Upper lobe of left lung (tissue), 6 donors: ENCODE results near the gene TSPYL1. TPM values are rescaled to one million over a fixed set of nuclear protein-coding genes. Genes with fewer than 3 reads are reported as not detected.

Source experiments
- ATAC-seq, 2 donors: fragments of 200-7000 bp; cut with Tn5 transposase; one replicate each; pipeline ENCODE4 v1.9.1; 2022; ENCODE audit warnings: mild to moderate bottlenecking in 2 of 2, moderate library complexity in 2 of 2; ENCODE audit not compliant: low FRiP score in 2 of 2
- DNase-seq, 2 donors: peaks; one replicate each; pipeline ENCODE4 v3.0.0-alpha.2; 2019 to 2020
- H3K27ac ChIP-seq, 4 donors: fragments of 200-600 bp; sonication (generic); one replicate each; pipeline ENCODE4 v1.5.1; 2016 to 2019
- H3K27me3 ChIP-seq, 4 donors: fragments of 200-600 bp; sonication (generic); one replicate each; pipeline ENCODE4 v1.5.1; 2017 to 2019
- H3K36me3 ChIP-seq, 4 donors: fragments of 200-600 bp; sonication (generic); one replicate each; pipeline ENCODE4 v1.5.1; 2016 to 2019
- H3K4me1 ChIP-seq, 4 donors: fragments of 200-600 bp; sonication (generic); one replicate each; pipeline ENCODE4 v1.5.1; 2018 to 2019
- H3K4me3 ChIP-seq, 4 donors: fragments of 200-600 bp; sonication (generic); one replicate each; pipeline ENCODE4 v1.5.1; 2017 to 2019; ENCODE audit warnings: mild to moderate bottlenecking in 2 of 4, moderate library complexity in 1 of 4
- H3K9me3 ChIP-seq, 4 donors: fragments of 200-600 bp; sonication (generic); one replicate each; pipeline ENCODE4 v1.5.1; 2018 to 2019
- EP300 ChIP-seq, 4 donors: sonication (generic); formaldehyde crosslinking; IDR thresholded peaks; one replicate each; pipeline ENCODE4 v1.5.1; 2017; ENCODE audit warnings: antibody characterized with exemption in 4 of 4, control low read depth in 2 of 4
- POLR2A ChIP-seq, 4 donors: fragments of 450-650 bp; IDR thresholded peaks; one replicate each; pipeline ENCODE4 v1.5.1; 2016 to 2017; ENCODE audit warnings: antibody characterized with exemption in 4 of 4, mild to moderate bottlenecking in 2 of 4
- POLR2AphosphoS5 ChIP-seq, 2 donors: sonication (generic); formaldehyde crosslinking; IDR thresholded peaks; one replicate each; pipeline ENCODE4 v1.5.1; 2017; ENCODE audit warnings: antibody characterized with exemption in 2 of 2
- WGBS, 2 donors: methylation state at CpG; one replicate each; pipeline ENCODE4 v1.1.5; 2017 to 2018; 5-methylcytosine and 5-hydroxymethylcytosine counted together
- total RNA-seq, 6 donors: library from RNA; depleted of rRNA in 4 of 6; stranded (reverse); fragments of >200 nt in 4 of 6; gene quantifications; one replicate each; pipeline versions ENCODE4 v1.1.0 to v1.2.1, GENCODE V29; 2016 to 2021
- TF ChIP-seq, protein P1 (sequence below), 6 experiments: fragments of 450-650 bp in 4 of 6; fragments of 200-600 bp in 2 of 6; sonication (generic) in 2 of 6; IDR thresholded peaks; one replicate each; pipeline ENCODE4 v1.5.1; 2016 to 2019; ENCODE audit warnings: antibody characterized with exemption in 6 of 6
- donor health status: DM: no; HTN: no; CAD: no; lungs with moderate emphysema.
- donor health status: DM: no; HTN: yes; CAD: no; lungs with severe emphysema.

The TSPYL1 gene
- total RNA-seq, 6 donors from 2014 or later, result 33.5 to 83.6 (median 64.9) TPM

DNA sequence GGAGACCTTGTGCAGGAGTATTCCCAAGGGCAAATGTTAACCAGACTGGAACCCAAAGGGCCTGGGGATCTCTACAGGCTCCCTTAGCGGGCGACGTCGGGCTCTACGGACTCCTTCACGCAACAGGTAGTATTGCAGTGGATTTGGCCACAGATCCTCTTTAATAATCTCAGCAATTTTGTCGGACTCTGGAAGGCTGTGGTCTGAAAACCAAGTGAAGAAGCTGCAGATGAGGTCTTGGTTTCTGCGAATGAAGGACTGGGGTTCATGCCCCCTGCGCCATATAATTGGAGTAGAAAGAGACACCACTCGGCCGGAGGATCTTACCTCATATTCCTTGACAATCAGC is 1.3 kb downstream of the TSPYL1 start:
- H3K4me1 ChIP-seq, result peaks cover 48 to 54% (median 49%) of the 10 kb centered on the region in 4 donors
- DNase-seq, result no peak
- H3K9me3 ChIP-seq, result no peaks in the 10 kb centered on the region
- H3K27ac ChIP-seq, result peak overlapping the region; percentile 96 to 99 (median 99)
- H3K4me3 ChIP-seq, result peak overlapping the region; percentile 49 to 92 (median 80)
- peaks cover 0 to 13% (median 2%) of the 10 kb centered on the region in 4 donors for H3K36me3 ChIP-seq
- 61 to 73% methylated on average over 11 of the region's 11 CpGs for WGBS, 2 donors
- TF ChIP-seq POLR2AphosphoS5 (IDR thresholded peaks at IDR 0.05) (no peak), EP300 (IDR thresholded peaks at IDR 0.05) (no peak), POLR2A (IDR thresholded peaks at IDR 0.05) (no peak)
- TF ChIP-seq, protein P1, sequence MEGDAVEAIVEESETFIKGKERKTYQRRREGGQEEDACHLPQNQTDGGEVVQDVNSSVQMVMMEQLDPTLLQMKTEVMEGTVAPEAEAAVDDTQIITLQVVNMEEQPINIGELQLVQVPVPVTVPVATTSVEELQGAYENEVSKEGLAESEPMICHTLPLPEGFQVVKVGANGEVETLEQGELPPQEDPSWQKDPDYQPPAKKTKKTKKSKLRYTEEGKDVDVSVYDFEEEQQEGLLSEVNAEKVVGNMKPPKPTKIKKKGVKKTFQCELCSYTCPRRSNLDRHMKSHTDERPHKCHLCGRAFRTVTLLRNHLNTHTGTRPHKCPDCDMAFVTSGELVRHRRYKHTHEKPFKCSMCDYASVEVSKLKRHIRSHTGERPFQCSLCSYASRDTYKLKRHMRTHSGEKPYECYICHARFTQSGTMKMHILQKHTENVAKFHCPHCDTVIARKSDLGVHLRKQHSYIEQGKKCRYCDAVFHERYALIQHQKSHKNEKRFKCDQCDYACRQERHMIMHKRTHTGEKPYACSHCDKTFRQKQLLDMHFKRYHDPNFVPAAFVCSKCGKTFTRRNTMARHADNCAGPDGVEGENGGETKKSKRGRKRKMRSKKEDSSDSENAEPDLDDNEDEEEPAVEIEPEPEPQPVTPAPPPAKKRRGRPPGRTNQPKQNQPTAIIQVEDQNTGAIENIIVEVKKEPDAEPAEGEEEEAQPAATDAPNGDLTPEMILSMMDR (IDR thresholded peaks at IDR 0.05), result no peak
- ATAC-seq, result no peak
- no peaks in the 10 kb centered on the region for H3K27me3 ChIP-seq

DNA sequence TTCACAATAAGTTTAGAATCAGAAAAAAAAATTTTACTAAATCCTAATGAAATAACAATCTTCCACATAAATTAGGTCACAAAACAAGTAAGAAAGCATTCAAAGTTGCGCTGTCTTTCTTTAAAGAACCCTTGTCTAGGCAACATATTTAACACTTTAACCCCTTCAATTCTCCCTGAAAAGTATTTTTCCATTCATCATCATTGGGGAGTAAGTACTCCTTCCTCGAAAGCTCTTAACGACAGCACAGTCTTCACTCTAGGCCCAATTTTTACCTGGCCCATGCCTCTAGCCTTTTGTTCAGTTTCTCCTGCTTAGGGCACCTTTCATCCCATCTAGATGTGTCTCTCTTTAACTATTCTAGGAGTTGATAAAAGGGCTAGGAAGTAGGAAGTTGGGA is 2.6 kb downstream of the TSPYL1 start:
- peak overlapping the region; percentile 5 to 92 (median 80) for H3K4me3 ChIP-seq
- WGBS, 2 donors, result 20 to 22% methylated on average over 3 of the region's 3 CpGs
- no peaks in the 10 kb centered on the region for H3K27me3 ChIP-seq
- no peak for DNase-seq
- peaks cover 0 to 24% (median 5%) of the 10 kb centered on the region in 4 donors for H3K36me3 ChIP-seq
- H3K4me1 ChIP-seq, result peaks cover 48 to 54% (median 49%) of the 10 kb centered on the region in 4 donors
- TF ChIP-seq EP300 (IDR thresholded peaks at IDR 0.05) (no peak), POLR2AphosphoS5 (IDR thresholded peaks at IDR 0.05) (no peak), POLR2A (IDR thresholded peaks at IDR 0.05) (no peak)
- TF ChIP-seq, protein P1 (IDR thresholded peaks at IDR 0.05), result no peak
- no peaks in the 10 kb centered on the region for H3K9me3 ChIP-seq
- ATAC-seq, result no peak
- H3K27ac ChIP-seq, result peak overlapping the region in 2 of 4 donors; percentile 62 to 99

DNA sequence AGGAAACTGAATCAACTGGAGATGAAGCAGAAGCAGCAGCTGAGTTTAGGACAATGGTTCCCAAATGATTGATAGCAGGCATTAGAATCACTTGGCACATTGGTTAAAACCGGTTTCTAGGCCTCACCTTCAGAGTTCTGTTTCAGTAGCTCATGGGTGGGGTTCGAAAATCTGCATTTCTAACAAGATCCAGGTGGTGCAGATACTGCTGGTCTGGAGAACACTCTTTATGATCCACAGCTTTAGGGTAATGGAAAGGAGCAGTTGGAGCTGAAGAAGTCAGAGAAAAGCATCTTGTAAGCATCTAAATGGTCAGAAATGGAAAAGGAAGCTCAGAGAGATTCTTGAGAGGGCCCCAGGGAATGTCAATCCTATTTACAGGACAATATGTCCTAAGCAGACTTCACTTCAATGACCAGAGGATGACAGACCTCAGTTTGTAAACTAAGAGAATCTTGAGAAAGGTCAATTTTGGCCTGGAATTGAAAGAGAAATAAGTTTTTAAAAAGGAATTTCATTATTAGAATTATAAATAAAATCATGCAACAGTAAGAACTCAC is 8.5 kb downstream of the TSPYL1 start:
- Histone ChIP-seq H3K4me3 (no peak overlapping the region), H3K27ac (no peak overlapping the region), H3K9me3 (no peaks in the 10 kb centered on the region), H3K36me3 (peaks cover 0 to 24% (median 5%) of the 10 kb centered on the region in 4 donors), H3K27me3 (no peaks in the 10 kb centered on the region), H3K4me1 (peaks cover 12 to 21% (median 14%) of the 10 kb centered on the region in 4 donors)
- no peak for TF ChIP-seq POLR2AphosphoS5 (IDR thresholded peaks at IDR 0.05)
- ATAC-seq, result no peak
- DNase-seq, result no peak
- WGBS, 2 donors, result 72 to 76% methylated on average over 2 of the region's 2 CpGs

DNA sequence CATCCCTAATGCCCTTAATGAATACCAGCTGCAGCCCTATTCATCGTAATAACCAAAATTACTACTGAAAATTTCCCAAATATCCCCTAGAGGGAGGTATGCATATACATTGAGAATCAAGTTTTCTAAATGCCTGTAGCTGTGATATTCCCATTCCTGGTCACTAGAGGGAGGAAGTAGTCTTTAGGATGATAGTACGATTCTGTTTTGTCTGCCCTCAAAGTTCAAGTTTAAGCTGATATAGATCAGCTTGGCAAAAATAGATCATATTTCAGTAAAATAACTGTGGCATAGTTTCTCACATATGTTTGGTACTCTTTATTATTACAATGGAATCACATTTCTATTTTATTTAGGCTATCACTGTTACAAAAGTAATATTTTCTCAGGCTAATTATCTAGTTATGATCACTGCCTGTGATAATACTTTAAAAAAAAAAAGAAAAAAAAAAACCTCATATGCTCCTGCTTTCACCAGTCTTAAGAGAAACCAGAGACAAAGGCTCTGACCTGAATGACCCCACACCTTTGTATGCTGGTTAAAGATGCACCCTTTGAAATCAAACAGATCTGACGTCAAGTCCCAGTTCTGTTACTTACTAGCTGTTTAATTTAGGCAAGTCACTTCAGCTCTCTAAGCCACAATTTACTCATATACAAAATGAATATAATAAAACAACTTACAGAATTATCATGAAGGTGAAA is 11.0 kb downstream of the TSPYL1 start:
- ATAC-seq (peak; percentile 76 to 89), DNase-seq (no peak)
- peaks cover 0 to 13% (median 3%) of the 10 kb centered on the region in 4 donors for H3K36me3 ChIP-seq
- no peak overlapping the region for H3K4me3 ChIP-seq
- H3K4me1 ChIP-seq, result no peaks in the 10 kb centered on the region
- no peak overlapping the region for H3K27ac ChIP-seq
- no peaks in the 10 kb centered on the region for H3K9me3 ChIP-seq
- 33% methylated on average over 3 of the region's 3 CpGs for WGBS, 2 donors
- no peaks in the 10 kb centered on the region for H3K27me3 ChIP-seq
- TF ChIP-seq EP300 (IDR thresholded peaks at IDR 0.05), result no peak
- TF ChIP-seq, protein P1 (IDR thresholded peaks at IDR 0.05), result peak; percentile 58 to 82 (median 75)

DNA sequence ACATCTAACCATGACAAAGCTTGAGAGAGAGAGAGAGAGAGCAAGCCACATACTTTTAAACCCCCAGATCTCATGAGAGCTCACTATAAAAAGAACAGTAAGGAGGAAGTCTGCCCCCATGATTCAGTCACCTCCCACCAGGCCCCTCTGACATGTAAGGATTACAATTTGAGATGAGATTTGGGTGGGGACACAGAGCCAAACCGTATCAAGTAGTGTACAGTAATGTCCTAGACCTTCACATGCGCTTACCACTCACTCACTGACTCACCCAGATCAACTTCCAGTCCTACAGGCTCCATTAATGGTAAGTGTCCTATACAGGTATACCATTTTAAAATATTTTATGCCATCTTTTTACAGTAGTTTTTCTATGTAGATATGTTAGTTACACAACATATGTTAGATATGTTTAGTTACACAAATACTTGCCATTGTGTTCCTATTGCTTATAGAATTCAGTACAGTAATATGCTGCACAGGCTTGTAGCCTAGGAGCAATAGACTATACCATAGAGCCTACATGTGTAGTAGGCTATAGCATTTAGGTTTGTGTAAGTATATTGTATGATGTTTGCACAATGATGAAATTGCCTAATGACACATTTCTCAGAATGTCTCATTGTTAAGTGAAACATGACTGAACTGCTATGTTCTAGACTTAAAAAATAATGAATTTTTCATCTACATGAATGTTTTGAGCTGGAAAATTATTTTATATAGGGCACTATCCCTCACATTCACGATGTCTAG is 11.7 kb downstream of the TSPYL1 start:
- TF ChIP-seq, protein P1 (IDR thresholded peaks at IDR 0.05), result no peak
- TF ChIP-seq EP300 (IDR thresholded peaks at IDR 0.05), result no peak
- TF ChIP-seq POLR2A (IDR thresholded peaks at IDR 0.05), result no peak
- TF ChIP-seq POLR2AphosphoS5 (IDR thresholded peaks at IDR 0.05), result no peak
- H3K9me3 ChIP-seq, result no peaks in the 10 kb centered on the region
- 51 to 54% methylated on average over 3 of the region's 3 CpGs for WGBS, 2 donors
- no peaks in the 10 kb centered on the region for H3K27me3 ChIP-seq
- ATAC-seq (no peak), DNase-seq (no peak)
- no peak overlapping the region for H3K4me3 ChIP-seq
- H3K27ac ChIP-seq, result no peak overlapping the region
- H3K36me3 ChIP-seq, result peaks cover 0 to 6% (median under 1%) of the 10 kb centered on the region in 4 donors
- no peaks in the 10 kb centered on the region for H3K4me1 ChIP-seq
